H1 (cell line): ENCODE data around the gene THADA. TPM values are rescaled to one million over a fixed set of nuclear protein-coding genes. Genes with fewer than 3 reads are reported as not detected.
A peak's percentile ranks its signal among the peaks of the same experiment; 100 is the strongest.

Experiments
- CTCF ChIA-PET: fragments of 300-600 bp; sonication (Branson Sonifier 250); formaldehyde crosslinking; loops from one replicate; lab custom pipeline; 2021; ENCODE audit not compliant: partially characterized antibody; lab: Charles Lee
- POLR2A ChIA-PET: fragments of 300-600 bp; sonication (Branson Sonifier 250); formaldehyde crosslinking; loops from one replicate; lab custom pipeline; 2021; ENCODE audit warnings: inconsistent platforms; ENCODE audit not compliant: partially characterized antibody; lab: Charles Lee
- DNase-seq, 2 experiments: peaks; one replicate each; pipeline versions ENCODE4 v3.0.0 to v3.0.0-alpha.2; 2010 to 2022; ENCODE audit warnings: low spot score in 2 of 2, low read depth in 1 of 2, mixed read lengths in 1 of 2
- FAIRE-seq: peaks from 2 replicates; lab custom pipeline; 2011; peaks lifted over from hg19 to GRCh38; lab: Jason Lieb, UNC
- H2AFZ ChIP-seq: 2 replicates; pipeline ENCODE4 v1.8.1; 2012; ENCODE audit warnings: low read length, inconsistent platforms
- H2AK5ac ChIP-seq: 2 replicates; pipeline ENCODE4 v1.6.1; 2013; ENCODE audit warnings: low read depth, low read length
- H2BK120ac ChIP-seq: replicated peaks from 2 replicates; pipeline ENCODE3; 2013; ENCODE audit warnings: low read depth, low read length, inconsistent platforms
- H2BK12ac ChIP-seq: 2 replicates; pipeline ENCODE4 v1.6.1; 2013; ENCODE audit warnings: low read depth, low read length
- H2BK15ac ChIP-seq: 2 replicates; pipeline ENCODE4 v1.6.1; 2013; ENCODE audit warnings: low read length
- H2BK20ac ChIP-seq: 2 replicates; pipeline ENCODE4 v1.6.1; 2013; ENCODE audit warnings: low read length
- H2BK5ac ChIP-seq: 2 replicates; pipeline ENCODE4 v1.6.1; 2013; ENCODE audit warnings: low read depth, low read length
- H3K14ac ChIP-seq: 2 replicates; pipeline ENCODE4 v1.6.1; 2013; ENCODE audit warnings: inconsistent platforms; ENCODE audit not compliant: insufficient read length
- H3K18ac ChIP-seq: 2 replicates; pipeline ENCODE4 v1.6.1; 2013; ENCODE audit warnings: low read length; ENCODE audit errors: extremely low read depth
- H3K23ac ChIP-seq: 2 replicates; pipeline ENCODE4 v1.6.1; 2013; ENCODE audit warnings: inconsistent platforms; ENCODE audit not compliant: insufficient read length
- H3K23me2 ChIP-seq: 2 replicates; pipeline ENCODE4 v1.6.1; 2013; ENCODE audit warnings: low read depth, low read length
- H3K27ac ChIP-seq: 2 replicates; pipeline ENCODE4 v1.6.1; 2011; ENCODE audit warnings: low read depth, low read length, inconsistent platforms
- H3K27me3 ChIP-seq, 4 experiments: replicated peaks in 1 of 4; 1 replicate in 1 of 4; 2 replicates in 3 of 4; pipeline versions ENCODE4 v1.6.1 to v1.8.1; 2011 to 2013; ENCODE audit warnings: low read length in 3 of 4, mild to moderate bottlenecking in 3 of 4, inconsistent platforms in 2 of 4, mixed read lengths in 2 of 4, moderate library complexity in 1 of 4; ENCODE audit not compliant: control insufficient read depth in 3 of 4, insufficient read depth in 3 of 4; ENCODE audit errors: extremely low read depth in 1 of 4
- H3K36me3 ChIP-seq, 4 experiments: 2 replicates each; pipeline versions ENCODE4 v1.6.1 to v1.8.1; 2011 to 2013; ENCODE audit warnings: mild to moderate bottlenecking in 4 of 4, low read length in 3 of 4, moderate library complexity in 2 of 4, control low read depth in 1 of 4, inconsistent platforms in 1 of 4; ENCODE audit not compliant: insufficient read depth in 4 of 4, control insufficient read depth in 2 of 4
- H3K4ac ChIP-seq: replicated peaks from 2 replicates; pipeline ENCODE3; 2013; ENCODE audit warnings: low read length, low read depth, mixed read lengths, inconsistent platforms; ENCODE audit not compliant: insufficient read length
- H3K4me1 ChIP-seq, 4 experiments: replicated peaks in 1 of 4; 1 replicate in 1 of 4; 2 replicates in 3 of 4; pipeline versions ENCODE4 v1.6.1 to v1.8.1; 2011 to 2013; ENCODE audit warnings: low read length in 3 of 4, inconsistent platforms in 2 of 4, mixed read lengths in 1 of 4; ENCODE audit not compliant: insufficient read depth in 4 of 4, control insufficient read depth in 3 of 4
- H3K4me2 ChIP-seq, 2 experiments: 2 replicates each; pipeline versions ENCODE4 v1.6.1 to v1.8.1; 2011 to 2013; ENCODE audit warnings: low read depth in 2 of 2, low read length in 2 of 2, control low read depth in 1 of 2, inconsistent platforms in 1 of 2, mild to moderate bottlenecking in 1 of 2; ENCODE audit not compliant: insufficient read depth in 1 of 2
- H3K4me3 ChIP-seq, 4 experiments: fragments of 200-600, 300-600 bp in 1 of 4; sonication (generic), shearing (Covaris generic), sonication (Bioruptor Twin) in 1 of 4; 2 replicates each; pipeline versions ENCODE4 v1.5.1 to v1.8.1; 2011 to 2016; ENCODE audit warnings: low read length in 4 of 4, low read depth in 3 of 4, control low read depth in 2 of 4, inconsistent platforms in 2 of 4, mild to moderate bottlenecking in 2 of 4, mixed read lengths in 1 of 4, moderate library complexity in 1 of 4; ENCODE audit not compliant: insufficient read depth in 2 of 4; ENCODE audit errors: extremely low read depth in 1 of 4
- H3K56ac ChIP-seq: replicated peaks from 2 replicates; pipeline ENCODE3; 2013; ENCODE audit warnings: low read depth, mild to moderate bottlenecking, mixed read lengths, low read length, inconsistent platforms; ENCODE audit not compliant: insufficient read length
- H3K79me1 ChIP-seq: 2 replicates; pipeline ENCODE4 v1.6.1; 2013; ENCODE audit warnings: low read depth, low read length, control low read depth
- H3K79me2 ChIP-seq, 2 experiments: 2 replicates each; pipeline versions ENCODE4 v1.6.1 to v1.8.1; 2012 to 2013; ENCODE audit warnings: low read length in 2 of 2, mild to moderate bottlenecking in 2 of 2, inconsistent platforms in 1 of 2; ENCODE audit not compliant: insufficient read depth in 2 of 2, control insufficient read depth in 1 of 2
- H3K9ac ChIP-seq, 4 experiments: replicated peaks in 1 of 4; 1 replicate in 1 of 4; 2 replicates in 3 of 4; pipeline versions ENCODE4 v1.6.1 to v1.8.1; 2011 to 2013; ENCODE audit warnings: low read depth in 3 of 4, low read length in 3 of 4, control low read depth in 2 of 4, mild to moderate bottlenecking in 2 of 4, moderate library complexity in 2 of 4, inconsistent platforms in 1 of 4; ENCODE audit errors: extremely low read depth in 1 of 4
- H3K9me3 ChIP-seq, 2 experiments: 2 replicates each; pipeline versions ENCODE4 v1.6.1 to v1.8.1; 2012 to 2013; ENCODE audit warnings: mild to moderate bottlenecking in 2 of 2, moderate library complexity in 2 of 2, control low read depth in 1 of 2, inconsistent platforms in 1 of 2, low read depth in 1 of 2, low read length in 1 of 2, mixed read lengths in 1 of 2; ENCODE audit not compliant: insufficient read depth in 2 of 2
- H4K20me1 ChIP-seq, 2 experiments: replicated peaks in 1 of 2; 2 replicates each; pipeline versions ENCODE3 to v1.8.1; 2011 to 2013; ENCODE audit warnings: inconsistent platforms in 2 of 2, low read length in 2 of 2, mild to moderate bottlenecking in 1 of 2; ENCODE audit not compliant: insufficient read depth in 2 of 2, control insufficient read depth in 1 of 2
- H4K5ac ChIP-seq: 2 replicates; pipeline ENCODE4 v1.6.1; 2013; ENCODE audit warnings: low read length, low read depth, mixed read lengths, inconsistent platforms; ENCODE audit not compliant: insufficient read length
- H4K8ac ChIP-seq: 2 replicates; pipeline ENCODE4 v1.8.0; 2013; ENCODE audit warnings: mild to moderate bottlenecking, moderate library complexity, low read length, inconsistent platforms; ENCODE audit not compliant: insufficient read depth; ENCODE audit errors: extremely low read depth
- H4K91ac ChIP-seq: replicated peaks from 2 replicates; pipeline ENCODE3; 2013; ENCODE audit warnings: low read length, mixed read lengths, inconsistent platforms; ENCODE audit not compliant: insufficient read length
- CTCF ChIP-seq, 3 experiments: IDR thresholded peaks; 1 replicate in 2 of 3; 2 replicates in 1 of 3; pipeline versions ENCODE4 v1.5.1 to v1.6.1; 2011; ENCODE audit warnings: low read length in 3 of 3, mild to moderate bottlenecking in 3 of 3, inconsistent platforms in 2 of 3, low read depth in 1 of 3, moderate library complexity in 1 of 3; ENCODE audit not compliant: insufficient read depth in 1 of 3; ENCODE audit errors: control extremely low read depth in 1 of 3
- EGR1 ChIP-seq: IDR thresholded peaks from 2 replicates; pipeline ENCODE4 v1.6.1; 2011; ENCODE audit warnings: low read depth, low read length, borderline replicate concordance
- NANOG ChIP-seq: IDR thresholded peaks from 2 replicates; pipeline ENCODE4 v1.6.1; 2011; ENCODE audit warnings: low read length, low read depth, mild to moderate bottlenecking, inconsistent platforms; ENCODE audit not compliant: insufficient read depth, poor library complexity, severe bottlenecking
- SIN3A ChIP-seq, 2 experiments: IDR thresholded peaks in 1 of 2; conservative IDR thresholded peaks in 1 of 2; 2 replicates each; pipeline ENCODE4 v1.6.1; 2011 to 2012; ENCODE audit warnings: low read length in 2 of 2, improper control_type of control experiment in 1 of 2, low read depth in 1 of 2, mild to moderate bottlenecking in 1 of 2
- SIRT6 ChIP-seq: IDR thresholded peaks from one replicate; pipeline ENCODE4 v1.7.1; 2012; ENCODE audit warnings: low read length, inconsistent platforms
- WGBS, 2 experiments: shearing (Covaris generic) in 1 of 2; methylation state at CpG; one replicate each; pipeline versions ENCODE4 v1.1.6 to v1.1.7; 2013 to 2015; ENCODE audit warnings: low lambda C conversion rate in 2 of 2, mixed read lengths in 2 of 2, inconsistent platforms in 1 of 2, low coverage in 1 of 2, missing lambda C conversion rate in 1 of 2; ENCODE audit not compliant: insufficient replicate concordance in 2 of 2, insufficient coverage in 1 of 2, insufficient read length in 1 of 2; ENCODE audit errors: extremely low coverage in 1 of 2, missing lambda C conversion rate in 1 of 2; 5-methylcytosine and 5-hydroxymethylcytosine counted together
- polyA plus RNA-seq, 7 experiments: library from polyadenylated mRNA; depleted of rRNA in 3 of 7; stranded (reverse) in 5 of 7; unstranded in 2 of 7; fragments of >200 nt in 5 of 7; fragments of 200-250 nt in 2 of 7; gene quantifications; 1 replicate in 5 of 7; 2 replicates in 1 of 7; 4 replicates in 1 of 7; pipeline versions ENCODE4 v1.2.1 to v1.2.3, GENCODE V29; 2011 to 2013; ENCODE audit warnings: missing spikeins in 2 of 7, mixed read lengths in 2 of 7
- total RNA-seq: library from RNA; stranded (reverse); fragmentation: NEBNext Ultra II Directional; extraction: Animal tissue kit (Norgen Biotek cat#: 25700); gene quantifications from 2 replicates; pipeline ENCODE4 v1.2.1, GENCODE V29; 2021

The THADA gene
- total and polyA plus RNA-seq, 2 of the 8 experiments (the other 6 are each of a cell fraction or from before 2014, with no cell fraction given): 22.4 to 26.8 TPM

GRCh38 chr2:43345391-43345813, 250.4 kb downstream of the THADA start:
- Histone ChIP-seq H3K79me2 (no peaks in the 10 kb centered on the region), H3K4me1 (peaks cover 4 to 19% (median 13%) of the 10 kb centered on the region in 4 experiments; a peak in 6 of 7 replicates), H3K79me1 (no peaks in the 10 kb centered on the region), H3K4ac (no peak overlapping the region), H2BK20ac (no peak overlapping the region), H3K9ac (no peak overlapping the region), H3K9me3 (no peaks in the 10 kb centered on the region), H4K91ac (no peak overlapping the region), H3K18ac (no peak overlapping the region), H2BK15ac (no peak overlapping the region), H2AK5ac (no peak overlapping the region), H4K5ac (no peak overlapping the region), H4K20me1 (no peaks in the 10 kb centered on the region), H3K4me3 (peak overlapping the region in 1 of 4 experiments; percentile 26; a peak in 1 of 8 replicates), H2BK12ac (no peak overlapping the region), H3K4me2 (peak overlapping the region; percentile 21 to 38; a peak in 2 of 4 replicates), H3K23ac (no peak overlapping the region), H3K36me3 (no peaks in the 10 kb centered on the region; a peak in 1 of 8 replicates), H2AFZ (no peak overlapping the region), H3K56ac (no peak overlapping the region), H2BK5ac (no peak overlapping the region; the same call in 1 of the 2 replicates), H4K8ac (no peak overlapping the region), H3K27ac (no peak overlapping the region), H3K27me3 (no peaks in the 10 kb centered on the region), H3K14ac (no peak overlapping the region), H2BK120ac (no peak overlapping the region), H3K23me2 (no peaks in the 10 kb centered on the region)
- no peak for FAIRE-seq
- ChIA-PET POLR2A (no interaction called here), CTCF (interaction anchor here (0.7 to 1.2 kb wide), 3 partner anchors 11 to 443 kb away, joined by 3 read pairs; no protein-coding TSS in a partner anchor)
- DNase-seq: no peak
- WGBS, 2 experiments: 77% methylated on average over 5 of the region's 5 CpGs; no CpG with 5 or more reads in 1 of the 2 experiments
- TF ChIP-seq NANOG (no peak), CTCF (IDR thresholded peaks at IDR 0.05; ENCODE audit: control extremely low read depth in 1 of 3, insufficient read depth in 1 of 3, low read depth in 1 of 3, low read length in 3 of 3) (no peak), EGR1 (no peak), SIRT6 (no peak), SIN3A (conservative IDR thresholded peaks at IDR 0.05 in 1 of 2, IDR thresholded peaks at IDR 0.05 in 1 of 2; ENCODE audit: low read depth in 1 of 2, low read length in 2 of 2) (no peak)
